CD14-positive monocyte (primary cell): Measurements from ENCODE around the gene PAN3. TPM values are rescaled to one million over a fixed set of nuclear protein-coding genes. Genes with fewer than 3 reads are reported as not detected.

Experiments used
- DNase-seq, 3 donors: peaks; one replicate each; pipeline ENCODE4 v3.0.0-alpha.2; 2011 to 2022
- H2AFZ ChIP-seq: 2 replicates; pipeline ENCODE4 v1.6.0; 2012; ENCODE audit warnings: mild to moderate bottlenecking, low read depth, low read length, inconsistent platforms; ENCODE audit not compliant: insufficient read depth, poor library complexity, severe bottlenecking
- H3K27ac ChIP-seq, 2 donors: 1 replicate in 1 of 2; 2 replicates in 1 of 2; pipeline ENCODE4 v1.5.1; 2012 to 2013; ENCODE audit warnings: low read length in 2 of 2, control low read depth in 1 of 2, inconsistent platforms in 1 of 2, low read depth in 1 of 2, mild to moderate bottlenecking in 1 of 2
- H3K27me3 ChIP-seq, 2 donors: one replicate each; pipeline versions ENCODE4 v1.6.0 to v1.6.1; 2011 to 2013; ENCODE audit warnings: low read length in 2 of 2; ENCODE audit not compliant: control insufficient read depth in 2 of 2, insufficient read depth in 2 of 2
- H3K36me3 ChIP-seq, 2 donors: replicated peaks in 1 of 2; 1 replicate in 1 of 2; 2 replicates in 1 of 2; pipeline versions ENCODE4 v1.5.1 to v1.6.1; 2012 to 2013; ENCODE audit warnings: low read length in 2 of 2, control low read depth in 1 of 2, inconsistent platforms in 1 of 2, mild to moderate bottlenecking in 1 of 2; ENCODE audit not compliant: insufficient read depth in 2 of 2, control insufficient read depth in 1 of 2
- H3K4me1 ChIP-seq, 2 donors: 1 replicate in 1 of 2; 2 replicates in 1 of 2; pipeline versions ENCODE4 v1.5.1 to v1.6.1; 2012 to 2013; ENCODE audit warnings: low read length in 2 of 2, control low read depth in 1 of 2, inconsistent platforms in 1 of 2, mild to moderate bottlenecking in 1 of 2, moderate library complexity in 1 of 2; ENCODE audit not compliant: insufficient read depth in 2 of 2, control insufficient read depth in 1 of 2
- H3K4me2 ChIP-seq: replicated peaks from 2 replicates; pipeline ENCODE3; 2012; ENCODE audit warnings: low read length, moderate library complexity, mild to moderate bottlenecking; ENCODE audit not compliant: poor library complexity, severe bottlenecking; ENCODE audit errors: extremely low read depth
- H3K4me3 ChIP-seq, 3 experiments: fragments of 200-600 bp in 1 of 3; sonication (generic) in 1 of 3; replicated peaks in 1 of 3; 1 replicate in 2 of 3; 2 replicates in 1 of 3; pipeline ENCODE4 v1.5.1; 2011 to 2013; ENCODE audit warnings: low read length in 3 of 3, mild to moderate bottlenecking in 3 of 3, control low read depth in 2 of 3, low read depth in 2 of 3, inconsistent platforms in 1 of 3, moderate library complexity in 1 of 3
- H3K79me2 ChIP-seq: 2 replicates; pipeline ENCODE4 v1.6.0; 2012; ENCODE audit warnings: mild to moderate bottlenecking, control low read depth, inconsistent platforms, low read length, moderate library complexity; ENCODE audit not compliant: insufficient read depth
- H3K9ac ChIP-seq: 2 replicates; pipeline ENCODE4 v1.6.0; 2017; ENCODE audit warnings: low read length, mild to moderate bottlenecking; ENCODE audit not compliant: insufficient read depth, poor library complexity, severe bottlenecking
- H3K9me3 ChIP-seq, 2 donors: replicated peaks in 1 of 2; 1 replicate in 1 of 2; 2 replicates in 1 of 2; pipeline versions ENCODE4 v1.5.1 to v1.6.1; 2012 to 2013; ENCODE audit warnings: low read length in 2 of 2, control low read depth in 1 of 2; ENCODE audit not compliant: control insufficient read depth in 1 of 2, insufficient read depth in 1 of 2
- H4K20me1 ChIP-seq: 2 replicates; pipeline ENCODE4 v1.6.0; 2012; ENCODE audit warnings: mild to moderate bottlenecking, low read length, control low read depth, moderate library complexity; ENCODE audit not compliant: insufficient read depth
- H3K27ac Mint-ChIP-seq, 7 donors: one replicate each; pipeline ENCODE4 v1.8.0; 2020; ENCODE audit warnings: mild to moderate bottlenecking in 7 of 7, mixed read lengths in 7 of 7, moderate library complexity in 6 of 7, inconsistent platforms in 2 of 7
- H3K27me3 Mint-ChIP-seq, 3 donors: one replicate each; pipeline ENCODE4 v1.8.0; 2021 to 2022; ENCODE audit warnings: low read depth in 3 of 3, mild to moderate bottlenecking in 3 of 3, mixed read lengths in 3 of 3, moderate library complexity in 3 of 3, inconsistent platforms in 1 of 3
- H3K36me3 Mint-ChIP-seq, 2 donors: one replicate each; pipeline ENCODE4 v1.8.0; 2020; ENCODE audit warnings: mixed read lengths in 2 of 2, inconsistent platforms in 1 of 2, mild to moderate bottlenecking in 1 of 2
- H3K4me1 Mint-ChIP-seq: one replicate; pipeline ENCODE4 v1.8.0; 2020; ENCODE audit warnings: mild to moderate bottlenecking, mixed read lengths
- H3K4me3 Mint-ChIP-seq, 2 donors: one replicate each; pipeline ENCODE4 v1.8.0; 2020; ENCODE audit warnings: mild to moderate bottlenecking in 2 of 2, mixed read lengths in 2 of 2, moderate library complexity in 1 of 2
- H3K9me3 Mint-ChIP-seq, 7 donors: one replicate each; pipeline ENCODE4 v1.8.0; 2020 to 2022; ENCODE audit warnings: mixed read lengths in 7 of 7, mild to moderate bottlenecking in 6 of 7, moderate library complexity in 6 of 7, inconsistent platforms in 2 of 7
- CTCF ChIP-seq: fragments of 200-600 bp; IDR thresholded peaks from one replicate; pipeline ENCODE4 v1.8.0; 2022; ENCODE audit warnings: antibody characterized with exemption, mild to moderate bottlenecking
- WGBS: methylation state at CpG from one replicate; pipeline ENCODE4 v1.1.5; 2013; ENCODE audit warnings: missing lambda C conversion rate; ENCODE audit not compliant: insufficient coverage; 5-methylcytosine and 5-hydroxymethylcytosine counted together
- intact Hi-C, 2 donors: fragments of 100-400 bp; cut with micrococcal nuclease; formaldehyde crosslinking; loops; one replicate each; pipeline versions ENCODE4 v1.15.0 to v1.15.1; 2023
- polyA plus RNA-seq, 3 donors: library from polyadenylated mRNA; depleted of rRNA in 1 of 3; unstranded in 2 of 3; stranded (reverse) in 1 of 3; fragments of 300-500 nt in 2 of 3; fragments of >200 nt in 1 of 3; fragmentation: Illumina TruSeq in 2 of 3; gene quantifications; 1 replicate in 2 of 3; 2 replicates in 1 of 3; pipeline ENCODE4 v1.2.3, GENCODE V29; 2012 to 2021

Gene PAN3
- polyA plus RNA-seq, 3 donors: 3.0 to 27.9 (median 3.2) TPM

GRCh38 chr13:28237944-28238343 is 99.6 kb downstream of the PAN3 start:
- Mint-ChIP-seq H3K4me1 (peaks cover 17% of the 10 kb centered on the region), H3K9me3 (no peaks in the 10 kb centered on the region), H3K27ac (peak overlapping the region in 1 of 7 donors; percentile 10), H3K4me3 (no peak overlapping the region), H3K27me3 (no peaks in the 10 kb centered on the region), H3K36me3 (peaks cover 49 to 55% of the 10 kb centered on the region in 2 donors)
- no peak for DNase-seq
- Histone ChIP-seq H3K79me2 (no peaks in the 10 kb centered on the region), H3K4me1 (peaks cover 8 to 11% of the 10 kb centered on the region in 2 donors), H3K4me2 (no peak overlapping the region), H3K36me3 (peaks cover 25 to 70% of the 10 kb centered on the region in 2 donors), H3K9ac (no peak overlapping the region), H3K4me3 (no peak overlapping the region), H3K9me3 (no peaks in the 10 kb centered on the region), H3K27ac (peak overlapping the region in 1 of 2 donors; percentile 46), H4K20me1 (peaks cover 31% of the 10 kb centered on the region), H2AFZ (no peak overlapping the region), H3K27me3 (no peaks in the 10 kb centered on the region)
- WGBS: no CpG with 5 or more reads among the region's 2 CpGs
- intact Hi-C loops: no loop called here
- no peak for TF ChIP-seq CTCF

- Histone ChIP-seq H3K27ac (peak overlapping the region in 1 of 2 donors; percentile 17), H3K36me3 (peaks cover 34 to 72% of the 10 kb centered on the region in 2 donors), H3K9me3 (no peaks in the 10 kb centered on the region), H3K79me2 (no peaks in the 10 kb centered on the region), H3K4me1 (peaks cover 8 to 11% of the 10 kb centered on the region in 2 donors), H2AFZ (no peak overlapping the region), H3K27me3 (no peaks in the 10 kb centered on the region), H4K20me1 (peaks cover 31% of the 10 kb centered on the region), H3K9ac (no peak overlapping the region), H3K4me2 (no peak overlapping the region), H3K4me3 (no peak overlapping the region)
- no CpG with 5 or more reads among the region's 2 CpGs for WGBS
- intact Hi-C loops: no loop called here
- no peaks in the 10 kb centered on the region for H3K27me3 Mint-ChIP-seq
- no peak for TF ChIP-seq CTCF
- H3K4me3 Mint-ChIP-seq: no peak overlapping the region
- H3K27ac Mint-ChIP-seq: peak overlapping the region in 3 of 7 donors; percentile 11 to 50 (median 15)
- no peak for DNase-seq
- peaks cover 54 to 56% of the 10 kb centered on the region in 2 donors for H3K36me3 Mint-ChIP-seq
- peaks cover 17% of the 10 kb centered on the region for H3K4me1 Mint-ChIP-seq
- no peaks in the 10 kb centered on the region for H3K9me3 Mint-ChIP-seq
Measured at GRCh38 chr13:28239374-28239773, 101.0 kb downstream of the PAN3 start.
